GM21423 (cell line): Measurements from ENCODE around the gene CCNL1.

Experiments
- ATAC-seq: cut with Tn5 transposase; IDR thresholded peaks from one replicate; pipeline ENCODE4 v1.9.1; 2021; ENCODE audit warnings: mild to moderate bottlenecking, moderate library complexity; ENCODE audit not compliant: unreplicated experiment

CCNL1 gene

GRCh38 chr3:157147099-157147803 is 12.7 kb downstream of the CCNL1 start:
- no peak for ATAC-seq

DNA sequence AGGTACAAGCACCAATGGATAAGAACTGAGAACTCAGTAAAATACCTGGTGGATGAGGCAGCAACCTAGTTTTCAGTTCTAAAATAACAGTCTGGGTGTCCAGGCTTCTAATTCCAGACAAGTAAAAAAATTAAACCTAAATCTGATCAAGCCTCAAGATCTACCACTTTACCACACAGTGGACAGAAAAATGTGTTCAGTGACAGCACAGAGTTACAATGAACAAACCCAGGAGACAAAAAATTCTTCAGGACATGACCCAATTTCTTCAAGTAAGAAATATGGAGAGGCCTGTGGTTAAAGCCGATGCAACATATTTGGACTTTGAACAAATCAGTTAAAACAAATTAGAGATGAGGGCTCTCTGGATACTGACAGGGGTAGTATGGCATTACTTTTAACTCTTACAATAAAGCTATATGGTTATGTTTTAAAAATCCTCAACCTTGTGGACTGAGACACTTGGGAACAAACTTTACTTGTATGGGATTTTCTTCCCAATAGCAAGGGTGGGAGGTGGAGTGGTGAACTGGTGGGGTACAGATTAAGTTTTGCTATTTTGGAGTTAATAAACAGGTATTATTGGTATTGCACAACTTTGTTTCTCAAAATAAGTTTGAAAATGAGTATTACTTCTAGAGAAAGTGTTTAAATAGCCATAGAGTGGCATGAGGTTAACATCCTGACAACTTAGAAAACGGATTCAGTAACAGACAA is 14.2 kb downstream of the CCNL1 start:
- no peak for ATAC-seq

- ATAC-seq: no peak
Observed at GRCh38 chr3:157142315-157142714, 17.6 kb downstream of the CCNL1 start.

DNA sequence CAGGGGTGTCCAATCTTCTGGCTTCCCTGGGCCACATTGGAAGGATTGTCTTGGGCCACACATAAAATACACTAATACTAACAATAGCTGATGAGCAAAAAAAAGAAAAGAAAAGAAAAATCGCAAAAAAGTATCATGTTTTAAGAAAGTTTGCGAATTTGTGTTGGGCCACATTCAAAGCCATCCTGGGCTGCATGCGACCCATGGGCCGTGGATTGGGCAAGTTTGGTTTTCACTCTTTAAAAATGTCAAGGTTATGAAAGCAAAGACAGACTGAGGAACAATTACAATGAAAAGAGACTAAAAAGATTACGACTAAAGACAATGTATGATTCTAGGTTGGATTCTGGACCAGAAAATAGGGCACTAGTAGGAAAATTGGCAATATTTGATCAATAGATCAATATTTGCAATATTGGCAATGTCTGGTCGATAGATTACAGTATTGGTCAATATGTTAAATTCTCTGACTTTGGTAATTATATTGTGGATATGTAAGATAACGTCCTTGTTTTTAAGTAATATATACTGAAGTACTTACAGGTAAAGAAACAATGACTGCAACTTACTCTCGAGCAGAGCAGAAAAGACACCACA is 19.9 kb downstream of the CCNL1 start:
- ATAC-seq: no peak

DNA sequence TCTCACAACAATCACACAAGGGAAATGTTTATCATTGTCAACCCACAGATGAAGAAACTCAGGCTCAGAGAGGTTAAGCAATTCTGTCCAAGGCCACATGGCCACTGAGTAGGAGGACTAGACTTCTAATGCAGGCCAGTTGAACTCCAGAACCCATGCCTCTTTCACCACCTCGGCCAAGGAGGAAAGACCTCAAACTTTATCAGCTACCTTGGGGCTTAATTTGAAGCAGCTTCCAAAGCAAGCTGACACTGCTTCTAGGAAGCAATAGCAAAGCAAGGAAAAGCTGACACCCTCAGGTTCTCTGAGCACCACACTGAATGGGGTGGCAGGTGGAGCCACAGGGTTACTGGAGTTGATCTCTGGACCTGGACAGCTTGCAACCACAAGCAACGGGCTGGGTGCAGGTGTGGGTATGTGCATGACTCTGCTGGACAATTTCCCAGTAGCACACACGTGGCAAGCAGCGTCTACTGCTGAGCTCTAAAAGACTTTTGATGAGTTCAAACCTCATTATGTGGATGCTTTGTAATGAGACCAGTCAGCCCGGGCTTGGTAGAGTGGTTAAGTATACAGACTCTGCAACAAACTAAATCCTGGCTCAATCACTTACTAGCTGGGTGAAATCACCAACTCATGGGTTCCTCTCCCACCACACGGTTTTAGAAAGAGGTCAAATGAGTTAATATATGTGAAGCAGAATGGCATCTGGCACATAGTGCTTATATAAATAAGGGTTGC is 23.1 kb downstream of the CCNL1 start:
- ATAC-seq: no peak

DNA sequence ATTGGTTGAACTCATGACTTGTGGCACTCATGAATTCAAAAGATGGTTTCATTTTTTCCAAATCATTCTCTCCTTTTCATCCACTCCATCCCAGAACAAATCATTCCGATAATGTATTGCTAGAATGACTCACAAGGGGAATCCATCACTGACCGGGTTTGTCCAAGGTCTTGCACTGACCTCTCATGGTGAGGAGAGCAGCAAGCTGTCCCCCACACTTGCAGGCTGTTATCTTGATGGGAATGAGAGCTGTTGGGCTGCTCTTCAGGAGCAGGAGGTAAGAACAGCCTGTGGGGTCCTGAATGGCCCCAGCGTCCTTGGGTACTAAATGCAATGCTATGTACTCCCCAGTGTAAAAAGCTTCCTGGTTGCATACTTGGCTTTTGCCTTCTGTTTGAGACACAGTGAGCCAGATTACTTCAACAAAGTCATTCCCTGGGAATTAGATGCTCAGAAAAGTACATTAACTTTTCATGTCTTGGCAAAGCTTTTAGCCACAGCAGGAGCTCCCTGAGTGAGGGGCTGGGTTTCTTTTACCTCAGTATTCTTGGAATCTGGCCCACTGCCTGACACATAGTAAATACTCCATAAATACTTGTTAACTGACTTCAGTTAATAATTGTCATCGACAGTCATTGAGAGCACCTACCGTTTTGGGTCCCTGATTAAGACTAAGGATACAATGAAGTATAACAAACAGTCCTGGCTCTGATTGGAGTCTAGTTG is 24.1 kb downstream of the CCNL1 start:
- no peak for ATAC-seq

DNA sequence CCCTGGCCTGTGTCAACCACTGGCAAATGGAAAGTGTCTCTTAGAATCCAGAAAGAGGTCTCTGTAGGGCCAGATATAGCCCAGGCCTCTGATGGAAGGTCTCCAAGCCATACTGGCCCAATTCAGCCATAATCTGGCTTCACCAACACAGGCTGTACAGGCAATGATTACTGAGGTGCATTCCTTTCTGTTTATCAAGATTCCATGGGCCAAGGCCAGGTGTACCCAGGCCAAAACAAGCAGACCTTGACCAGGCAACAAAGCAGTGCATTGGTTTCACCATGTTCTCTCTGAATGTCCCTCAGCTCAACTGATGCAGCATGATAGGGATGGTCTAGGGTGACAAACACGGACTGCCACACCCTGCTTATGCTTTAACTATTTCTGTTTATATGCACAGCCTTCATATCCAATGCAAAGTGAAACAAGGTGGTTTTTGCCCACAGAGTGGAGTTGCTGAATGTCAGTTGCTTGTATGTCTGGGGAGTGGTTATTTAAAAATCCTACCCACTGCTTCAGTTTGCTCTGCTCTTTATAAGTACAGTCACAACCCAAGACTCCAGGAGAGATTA is 25.2 kb downstream of the CCNL1 start:
- peak; percentile 44 for ATAC-seq

DNA sequence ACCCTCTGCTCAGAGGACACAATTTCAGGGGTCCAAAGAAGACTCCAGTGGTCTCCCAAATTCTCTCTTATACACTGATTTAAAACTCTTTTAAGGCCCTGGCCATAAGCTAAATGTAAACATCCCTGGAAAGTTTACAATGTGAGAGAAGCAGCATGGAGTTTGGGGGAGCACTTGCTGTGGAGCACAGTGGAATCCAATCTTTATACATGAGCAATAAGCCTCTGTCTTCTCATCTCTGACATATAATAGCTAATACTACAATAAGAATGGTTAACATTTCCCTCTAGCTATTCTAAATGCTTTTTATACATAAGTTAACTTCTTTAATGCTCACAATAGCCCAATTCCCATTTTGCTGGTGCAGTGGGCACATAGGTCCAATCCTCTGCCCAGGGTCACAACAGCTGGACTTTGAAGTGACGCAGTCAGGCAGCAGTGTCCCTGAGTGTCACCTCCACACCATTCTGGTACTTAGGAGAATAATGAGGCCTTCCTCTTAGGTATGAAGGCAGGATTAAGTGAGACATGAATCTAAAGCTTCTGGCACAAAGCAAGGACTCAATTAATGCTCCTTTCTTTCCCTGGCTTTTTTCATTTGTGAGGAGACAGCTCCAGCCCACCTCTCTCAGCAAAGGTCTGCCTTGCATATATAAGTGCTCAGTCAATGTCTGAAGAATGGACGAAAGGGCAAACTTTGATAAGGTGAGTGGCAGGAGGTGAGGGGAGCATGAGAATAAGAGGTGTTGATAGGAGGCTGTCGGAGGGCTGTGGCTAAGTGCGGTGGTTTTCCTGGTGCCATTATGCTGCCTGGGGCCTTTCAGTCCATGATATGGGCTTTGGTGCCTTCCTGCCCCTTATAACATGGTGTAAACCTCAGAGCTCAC is 26.3 kb downstream of the CCNL1 start:
- no peak for ATAC-seq

GRCh38 chr3:157132936-157133335 is 27.0 kb downstream of the CCNL1 start:
- no peak for ATAC-seq

GRCh38 chr3:157132341-157132740 is 27.6 kb downstream of the CCNL1 start:
- no peak for ATAC-seq

GRCh38 chr3:157131861-157132260 is 28.1 kb downstream of the CCNL1 start:
- no peak for ATAC-seq

GRCh38 chr3:157130467-157131251 is 29.3 kb downstream of the CCNL1 start:
- ATAC-seq: no peak

GRCh38 chr3:157129803-157130466 is 30.0 kb downstream of the CCNL1 start:
- ATAC-seq: no peak

DNA sequence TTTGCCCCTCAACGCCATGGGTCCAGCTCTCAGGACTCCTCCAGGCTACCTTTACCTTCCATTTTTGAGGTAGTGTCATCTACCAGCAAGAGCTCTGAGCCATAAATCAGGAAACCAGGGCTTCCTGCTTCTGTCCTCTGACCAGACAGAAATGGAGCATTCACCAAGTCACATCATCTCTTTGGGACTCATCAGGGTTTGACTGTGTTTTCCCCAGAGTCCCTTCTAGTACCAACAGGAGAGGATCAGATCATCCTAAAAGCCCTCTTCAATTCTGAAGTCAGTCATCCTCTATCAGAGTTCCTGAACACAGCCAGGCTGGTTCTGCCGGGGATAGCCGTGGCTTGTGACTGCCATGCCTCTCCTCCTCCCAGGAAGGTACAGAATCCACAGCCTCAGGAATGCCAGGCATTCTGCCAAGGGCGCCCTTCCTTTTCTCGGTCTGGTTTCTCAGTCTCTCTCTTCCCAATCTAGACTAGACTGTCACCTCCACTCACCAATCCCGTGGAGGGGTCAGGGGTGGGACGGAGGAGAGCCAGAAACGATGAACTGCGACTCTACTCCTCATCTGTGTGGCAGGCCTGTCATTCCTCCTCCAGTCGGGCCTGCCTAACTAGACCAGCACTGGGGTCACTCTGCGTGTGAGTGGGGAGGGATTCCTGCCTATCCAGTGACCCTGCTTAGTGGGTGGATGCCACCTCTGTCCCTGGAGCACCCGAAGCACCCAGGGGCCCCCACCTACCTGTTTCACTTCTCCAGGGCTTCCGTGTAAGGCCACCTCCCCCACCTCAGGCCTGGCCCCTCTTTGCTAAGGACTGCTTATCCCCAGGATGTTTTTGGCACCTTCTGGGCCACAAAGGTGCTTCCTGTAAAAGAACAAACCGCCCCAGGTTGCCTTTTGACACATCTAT is 30.9 kb downstream of the CCNL1 start:
- peak; percentile 5 for ATAC-seq

DNA sequence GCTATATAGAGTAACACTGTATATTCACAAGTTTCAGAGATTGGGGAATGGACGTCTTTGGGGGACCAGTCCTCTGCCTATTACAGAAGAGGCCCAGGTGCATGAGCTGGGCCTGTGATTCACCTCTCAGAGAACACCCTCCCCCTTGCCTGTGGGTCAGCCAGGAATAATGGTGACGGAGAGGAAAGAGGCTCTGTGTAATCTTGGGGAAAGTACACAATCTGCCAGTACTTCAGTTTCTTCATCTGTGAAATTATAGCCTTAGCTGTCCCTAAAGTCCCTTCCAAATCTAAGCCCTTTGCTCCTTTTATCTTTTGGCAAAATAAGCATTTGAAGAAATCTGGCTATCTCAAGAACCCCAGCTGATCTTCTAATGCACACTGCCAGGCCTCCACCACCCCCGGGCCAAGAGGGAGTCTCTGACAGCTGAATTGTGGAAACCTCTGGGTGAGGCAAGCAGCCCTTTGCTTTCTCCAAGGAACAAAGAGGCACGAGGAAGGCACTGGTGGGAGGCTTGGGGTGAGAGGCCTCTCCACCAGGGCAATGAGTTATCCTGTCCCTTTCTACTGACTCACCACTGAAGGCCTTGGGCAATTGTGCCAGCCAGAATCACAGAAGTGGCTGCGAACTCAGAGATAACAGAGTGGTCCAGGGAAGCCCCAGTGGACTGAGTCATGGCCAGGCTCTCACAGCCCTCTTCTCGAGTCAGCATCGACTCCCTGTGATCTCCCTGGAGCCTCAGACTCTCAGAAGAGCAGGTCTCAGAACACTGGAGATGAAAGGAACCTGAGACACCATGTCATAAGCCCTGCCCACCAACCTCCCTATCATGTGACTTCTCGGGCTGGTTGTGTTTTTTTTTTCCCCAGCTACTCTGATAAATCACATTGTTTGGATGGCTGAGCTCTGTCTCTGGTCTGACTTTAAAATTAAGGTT is 31.8 kb downstream of the CCNL1 start:
- peak; percentile 54 for ATAC-seq

GRCh38 chr3:157127268-157127667 is 32.7 kb downstream of the CCNL1 start:
- ATAC-seq: no peak
